Lower leg skin (tissue), 3 donors: ENCODE data around the gene DYNAP.

Experiments
- POLR2A ChIP-seq, 2 donors: fragments of 450-650 bp; IDR thresholded peaks; one replicate each; pipeline ENCODE4 v1.6.1; 2016 to 2017; ENCODE audit warnings: antibody characterized with exemption in 2 of 2, mild to moderate bottlenecking in 1 of 2, moderate library complexity in 1 of 2
- TF ChIP-seq, protein P1 (sequence below), 3 donors: fragments of 450-650 bp; IDR thresholded peaks; one replicate each; pipeline ENCODE4 v1.5.1; 2016; ENCODE audit warnings: antibody characterized with exemption in 3 of 3, mild to moderate bottlenecking in 3 of 3, moderate library complexity in 2 of 3

- TF ChIP-seq, protein P1, sequence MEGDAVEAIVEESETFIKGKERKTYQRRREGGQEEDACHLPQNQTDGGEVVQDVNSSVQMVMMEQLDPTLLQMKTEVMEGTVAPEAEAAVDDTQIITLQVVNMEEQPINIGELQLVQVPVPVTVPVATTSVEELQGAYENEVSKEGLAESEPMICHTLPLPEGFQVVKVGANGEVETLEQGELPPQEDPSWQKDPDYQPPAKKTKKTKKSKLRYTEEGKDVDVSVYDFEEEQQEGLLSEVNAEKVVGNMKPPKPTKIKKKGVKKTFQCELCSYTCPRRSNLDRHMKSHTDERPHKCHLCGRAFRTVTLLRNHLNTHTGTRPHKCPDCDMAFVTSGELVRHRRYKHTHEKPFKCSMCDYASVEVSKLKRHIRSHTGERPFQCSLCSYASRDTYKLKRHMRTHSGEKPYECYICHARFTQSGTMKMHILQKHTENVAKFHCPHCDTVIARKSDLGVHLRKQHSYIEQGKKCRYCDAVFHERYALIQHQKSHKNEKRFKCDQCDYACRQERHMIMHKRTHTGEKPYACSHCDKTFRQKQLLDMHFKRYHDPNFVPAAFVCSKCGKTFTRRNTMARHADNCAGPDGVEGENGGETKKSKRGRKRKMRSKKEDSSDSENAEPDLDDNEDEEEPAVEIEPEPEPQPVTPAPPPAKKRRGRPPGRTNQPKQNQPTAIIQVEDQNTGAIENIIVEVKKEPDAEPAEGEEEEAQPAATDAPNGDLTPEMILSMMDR (IDR thresholded peaks at IDR 0.05) = no peak
- no peak for TF ChIP-seq POLR2A (IDR thresholded peaks at IDR 0.05)
Observed at GRCh38 chr18:54580202-54580729, 10.8 kb upstream of the DYNAP start.
